B cell (primary cell): Measurements from ENCODE around the gene USP12. TPM values are rescaled to one million over a fixed set of nuclear protein-coding genes. Genes with fewer than 3 reads are reported as not detected.
A peak's percentile ranks its signal among the peaks of the same experiment; 100 is the strongest.

Source experiments
- ATAC-seq: fragments of 200-7000 bp; cut with Tn5 transposase; one replicate; pipeline ENCODE4 v1.10.0; 2021; ENCODE audit warnings: low read depth, mild to moderate bottlenecking, moderate number of reproducible peaks, moderate library complexity
- CTCF ChIA-PET: fragments of 350-600 bp; sonication (Branson Sonifier 250); formaldehyde crosslinking; loops from one replicate; lab custom pipeline; 2021; ENCODE audit warnings: antibody characterized with exemption, inconsistent platforms; lab: Charles Lee
- POLR2A ChIA-PET: fragments of 350-600 bp; sonication (Branson Sonifier 250); formaldehyde crosslinking; loops from one replicate; lab custom pipeline; 2021; ENCODE audit warnings: antibody characterized with exemption; lab: Charles Lee
- DNase-seq: peaks from one replicate; pipeline ENCODE4 v3.0.0; 2013
- H2AFZ ChIP-seq: 2 replicates; pipeline ENCODE4 v1.6.1; 2012; ENCODE audit warnings: mild to moderate bottlenecking, low read depth, low read length; ENCODE audit not compliant: insufficient read depth, poor library complexity, severe bottlenecking
- H3K27ac ChIP-seq, 2 donors: 1 replicate in 1 of 2; 2 replicates in 1 of 2; pipeline ENCODE4 v1.5.1; 2012 to 2013; ENCODE audit warnings: low read length in 2 of 2, mild to moderate bottlenecking in 2 of 2, moderate library complexity in 1 of 2
- H3K27me3 ChIP-seq, 4 experiments: fragments of 200-600 bp in 1 of 4; sonication (generic) in 1 of 4; replicated peaks in 1 of 4; 1 replicate in 2 of 4; 2 replicates in 2 of 4; pipeline versions ENCODE4 v1.6.1 to v1.7.0; 2013 to 2016; ENCODE audit warnings: low read length in 3 of 4, mild to moderate bottlenecking in 2 of 4, mixed read lengths in 1 of 4, moderate library complexity in 1 of 4; ENCODE audit not compliant: insufficient read depth in 4 of 4, control insufficient read depth in 3 of 4; ENCODE audit errors: control extremely low read depth in 1 of 4
- H3K36me3 ChIP-seq, 2 experiments: replicated peaks in 1 of 2; 1 replicate in 1 of 2; 2 replicates in 1 of 2; pipeline versions ENCODE4 v1.6.1 to v1.7.1; 2013; ENCODE audit warnings: low read length in 1 of 2; ENCODE audit not compliant: insufficient read depth in 2 of 2, control insufficient read depth in 1 of 2; ENCODE audit errors: control extremely low read depth in 1 of 2, extremely low read depth in 1 of 2
- H3K4me1 ChIP-seq, 2 donors: fragments of 200-600 bp in 1 of 2; sonication (generic) in 1 of 2; 1 replicate in 1 of 2; 2 replicates in 1 of 2; pipeline versions ENCODE4 v1.5.1 to v1.6.1; 2013 to 2017; ENCODE audit warnings: low read length in 2 of 2; ENCODE audit not compliant: control insufficient read depth in 2 of 2, insufficient read depth in 2 of 2
- H3K4me2 ChIP-seq: replicated peaks from 2 replicates; pipeline ENCODE3; 2012; ENCODE audit warnings: mild to moderate bottlenecking, low read depth, low read length; ENCODE audit not compliant: poor library complexity, severe bottlenecking
- H3K4me3 ChIP-seq, 5 experiments: fragments of 200-600 bp in 1 of 5; sonication (generic) in 1 of 5; 1 replicate in 3 of 5; 2 replicates in 2 of 5; pipeline versions ENCODE4 v1.5.1 to v1.7.0; 2011 to 2016; ENCODE audit warnings: low read length in 4 of 5, mild to moderate bottlenecking in 4 of 5, low read depth in 2 of 5, control low read depth in 1 of 5, moderate library complexity in 1 of 5; ENCODE audit not compliant: insufficient read depth in 1 of 5; ENCODE audit errors: control extremely low read depth in 1 of 5, extremely low read depth in 1 of 5
- H3K79me2 ChIP-seq: fragments of 200-600 bp; sonication (generic); one replicate; pipeline ENCODE4 v1.6.0; 2016; ENCODE audit warnings: low read length; ENCODE audit not compliant: control insufficient read depth, insufficient read depth
- H3K9ac ChIP-seq: fragments of 200-600 bp; sonication (generic); 2 replicates; pipeline ENCODE4 v1.6.1; 2017; ENCODE audit warnings: mild to moderate bottlenecking, low read length, moderate library complexity
- H3K9me3 ChIP-seq, 3 donors: one replicate each; pipeline versions ENCODE4 v1.6.1 to v1.7.1; 2013; ENCODE audit warnings: low read length in 2 of 3; ENCODE audit not compliant: control insufficient read depth in 2 of 3, insufficient read depth in 1 of 3; ENCODE audit errors: control extremely low read depth in 1 of 3
- H4K20me1 ChIP-seq: 2 replicates; pipeline ENCODE4 v1.6.0; 2012; ENCODE audit warnings: mild to moderate bottlenecking, low read length; ENCODE audit not compliant: insufficient read depth, control insufficient read depth, poor library complexity, severe bottlenecking
- H3K27ac Mint-ChIP-seq: one replicate; pipeline ENCODE4 v1.8.0; 2021; ENCODE audit warnings: mixed read lengths
- H3K27me3 Mint-ChIP-seq: one replicate; pipeline ENCODE4 v1.8.0; 2021; ENCODE audit warnings: mixed read lengths
- H3K4me1 Mint-ChIP-seq: one replicate; pipeline ENCODE4 v1.8.0; 2021; ENCODE audit warnings: mixed read lengths
- H3K4me3 Mint-ChIP-seq: one replicate; pipeline ENCODE4 v1.8.0; 2021; ENCODE audit warnings: mixed read lengths
- H3K9me3 Mint-ChIP-seq: one replicate; pipeline ENCODE4 v1.8.0; 2022; ENCODE audit warnings: mixed read lengths; ENCODE audit not compliant: insufficient read depth
- CTCF ChIP-seq: fragments of 200-600 bp; IDR thresholded peaks from one replicate; pipeline ENCODE4 v1.8.0; 2022; ENCODE audit warnings: antibody characterized with exemption, mild to moderate bottlenecking
- EZH2 ChIP-seq: IDR thresholded peaks from 2 replicates; pipeline ENCODE4 v1.6.1; 2012; ENCODE audit warnings: borderline replicate concordance, low read depth, mild to moderate bottlenecking, moderate library complexity, low read length; ENCODE audit not compliant: insufficient read depth, poor library complexity, severe bottlenecking
- WGBS: methylation state at CpG from one replicate; pipeline ENCODE4 v1.1.5; 2013; ENCODE audit warnings: missing lambda C conversion rate; ENCODE audit not compliant: insufficient coverage; 5-methylcytosine and 5-hydroxymethylcytosine counted together
- intact Hi-C: fragments of 100-400 bp; cut with micrococcal nuclease; formaldehyde crosslinking; loops from one replicate; pipeline ENCODE4 v1.10.0; 2022
- polyA plus RNA-seq: library from polyadenylated mRNA; depleted of rRNA; stranded (reverse); fragments of >200 nt; gene quantifications from 2 replicates; pipeline ENCODE4 v1.2.3, GENCODE V29; 2012
- total RNA-seq, 2 donors: library from RNA; stranded (reverse); fragments of 120-200 nt in 1 of 2; gene quantifications; 1 replicate in 1 of 2; 2 replicates in 1 of 2; pipeline versions ENCODE4 v1.2.3 to v1.2.4, GENCODE V29; 2013 to 2022

Gene USP12
- total and polyA plus RNA-seq, 2 donors (not counting 1 experiment from before 2014, with no cell fraction given) = 21.7 to 46.3 TPM

GRCh38 chr13:27080018-27080948, 91.3 kb downstream of the USP12 start:
- no peak overlapping the region for H3K4me3 ChIP-seq
- no peaks in the 10 kb centered on the region for H4K20me1 ChIP-seq
- CTCF ChIA-PET = no interaction called here
- DNase-seq = no peak
- Mint-ChIP-seq H3K27ac (peak overlapping the region; percentile 33), H3K27me3 (no peaks in the 10 kb centered on the region), H3K9me3 (no peaks in the 10 kb centered on the region), H3K4me3 (no peak overlapping the region), H3K4me1 (peaks cover 2% of the 10 kb centered on the region)
- H3K27me3 ChIP-seq = no peaks in the 10 kb centered on the region
- H2AFZ ChIP-seq = no peak overlapping the region
- intact Hi-C loops = no loop called here
- no peak for ATAC-seq
- H3K79me2 ChIP-seq = no peaks in the 10 kb centered on the region
- H3K4me2 ChIP-seq = no peak overlapping the region
- H3K27ac ChIP-seq = no peak overlapping the region
- no peaks in the 10 kb centered on the region for H3K4me1 ChIP-seq
- H3K36me3 ChIP-seq = peaks cover 9 to 12% of the 10 kb centered on the region in 2 experiments
- 100% methylated on average over 3 of the region's 6 CpGs for WGBS
- no peak for TF ChIP-seq EZH2
- TF ChIP-seq CTCF = no peak
- no peak overlapping the region for H3K9ac ChIP-seq
- H3K9me3 ChIP-seq = no peaks in the 10 kb centered on the region
- POLR2A ChIA-PET = no interaction called here

- H3K9me3 ChIP-seq = no peaks in the 10 kb centered on the region
- no peak overlapping the region for H3K27ac Mint-ChIP-seq
- CTCF ChIA-PET = no interaction called here
- WGBS = no CpG with 5 or more reads among the region's 3 CpGs
- H3K79me2 ChIP-seq = no peaks in the 10 kb centered on the region
- no peaks in the 10 kb centered on the region for H3K4me1 ChIP-seq
- intact Hi-C loops = no loop called here
- no peaks in the 10 kb centered on the region for H4K20me1 ChIP-seq
- no peak overlapping the region for H3K9ac ChIP-seq
- H3K4me2 ChIP-seq = no peak overlapping the region
- ATAC-seq = no peak
- no peaks in the 10 kb centered on the region for H3K27me3 ChIP-seq
- POLR2A ChIA-PET = no interaction called here
- no peaks in the 10 kb centered on the region for H3K9me3 Mint-ChIP-seq
- H3K4me3 Mint-ChIP-seq = no peak overlapping the region
- H3K27me3 Mint-ChIP-seq = no peaks in the 10 kb centered on the region
- TF ChIP-seq EZH2 (no peak), CTCF (no peak)
- H3K4me1 Mint-ChIP-seq = peaks cover 2% of the 10 kb centered on the region
- no peak overlapping the region for H2AFZ ChIP-seq
- H3K36me3 ChIP-seq = peaks cover 9 to 12% of the 10 kb centered on the region in 2 experiments
- no peak overlapping the region for H3K4me3 ChIP-seq
- H3K27ac ChIP-seq = no peak overlapping the region
- no peak for DNase-seq
Observed at GRCh38 chr13:27079421-27079958, 92.1 kb downstream of the USP12 start.
